Inflammatory macrophage treated with lipopolysaccharide for 4 hours (primary cell): ENCODE results near the gene NAT8L.

Experiments
- DNase-seq: peaks from one replicate; pipeline ENCODE4 v3.0.0-alpha.2; 2020

The NAT8L gene

GRCh38 chr4:2046031-2046961 lies 12.8 kb upstream of the NAT8L start:
- no peak for DNase-seq

DNA sequence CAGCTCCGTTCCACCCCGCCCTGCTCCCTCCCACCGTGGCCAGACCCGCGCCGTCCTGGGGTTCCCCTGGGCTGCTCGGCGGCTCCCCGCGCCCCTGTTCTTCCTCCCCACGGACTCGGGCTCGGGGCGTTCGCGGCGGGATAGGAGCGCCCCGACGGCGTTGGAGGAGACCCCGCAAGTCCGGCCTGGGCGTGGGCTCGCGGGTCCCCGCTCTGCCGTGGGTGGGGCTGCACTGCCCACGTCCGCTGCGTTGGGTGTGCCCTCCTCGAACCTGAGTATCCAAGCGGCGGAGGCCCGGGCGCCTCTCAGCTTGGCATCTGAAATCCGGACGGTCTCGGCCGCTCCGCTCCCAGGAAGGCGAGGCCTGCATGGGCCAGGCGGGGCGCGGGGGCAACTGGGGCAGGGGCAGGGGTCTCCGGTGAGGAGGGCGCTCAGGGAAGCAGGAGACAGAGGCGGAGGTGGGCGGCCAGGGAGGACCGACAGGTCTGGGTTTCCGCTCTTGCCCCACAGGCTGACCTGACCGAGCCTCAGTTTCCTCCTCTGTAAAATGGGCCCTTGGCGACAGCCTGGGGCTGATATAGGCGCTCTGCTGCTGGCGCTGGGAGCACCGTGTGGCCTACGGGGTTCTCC lies 12.0 kb upstream of the NAT8L start:
- no peak for DNase-seq

- DNase-seq, result no peak
These were observed 11.1 kb upstream of the NAT8L start for GRCh38 chr4:2047781-2048581.

GRCh38 chr4:2048831-2049230 lies 10.3 kb upstream of the NAT8L start:
- no peak for DNase-seq

DNA sequence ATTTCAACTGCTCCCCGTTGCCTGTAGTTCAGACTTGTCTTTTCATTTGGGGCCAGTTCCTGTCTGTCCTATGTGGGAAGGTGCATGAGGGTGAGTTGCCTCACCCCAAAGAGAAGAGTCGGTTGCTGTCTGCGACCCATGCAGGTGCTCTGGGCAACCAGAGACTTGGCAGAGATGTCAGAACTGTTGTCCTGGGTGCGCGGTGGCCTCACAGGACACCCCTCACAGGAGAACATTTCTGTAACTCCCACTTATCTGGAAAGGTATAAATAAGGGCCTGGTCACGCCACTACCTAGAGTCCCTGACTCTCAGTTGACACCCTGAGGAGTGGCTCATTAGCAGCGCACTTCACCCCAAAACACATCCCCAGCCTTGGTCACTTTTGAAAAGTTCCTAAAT lies 9.7 kb upstream of the NAT8L start:
- no peak for DNase-seq

GRCh38 chr4:2049811-2050210 lies 9.3 kb upstream of the NAT8L start:
- no peak for DNase-seq

DNA sequence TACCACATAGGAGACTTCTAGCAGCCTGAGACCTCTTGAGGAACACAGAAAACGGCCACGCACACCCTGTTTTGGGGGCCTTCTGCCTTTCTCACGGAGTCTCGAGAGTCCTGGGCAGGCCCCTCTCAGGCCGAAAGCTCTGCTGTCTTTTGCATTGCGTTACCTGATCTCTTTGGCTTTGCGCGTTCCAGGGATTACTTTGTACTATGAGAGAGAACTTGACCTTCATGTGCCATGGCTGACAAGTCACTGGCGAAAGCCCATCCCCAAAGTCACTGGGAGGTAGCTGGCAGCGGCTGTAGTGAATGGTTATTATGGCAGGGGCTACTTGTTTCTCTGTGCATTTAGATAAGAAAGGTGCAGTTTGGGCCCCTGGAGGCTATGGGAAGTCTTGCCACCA lies 8.0 kb upstream of the NAT8L start:
- no peak for DNase-seq

DNA sequence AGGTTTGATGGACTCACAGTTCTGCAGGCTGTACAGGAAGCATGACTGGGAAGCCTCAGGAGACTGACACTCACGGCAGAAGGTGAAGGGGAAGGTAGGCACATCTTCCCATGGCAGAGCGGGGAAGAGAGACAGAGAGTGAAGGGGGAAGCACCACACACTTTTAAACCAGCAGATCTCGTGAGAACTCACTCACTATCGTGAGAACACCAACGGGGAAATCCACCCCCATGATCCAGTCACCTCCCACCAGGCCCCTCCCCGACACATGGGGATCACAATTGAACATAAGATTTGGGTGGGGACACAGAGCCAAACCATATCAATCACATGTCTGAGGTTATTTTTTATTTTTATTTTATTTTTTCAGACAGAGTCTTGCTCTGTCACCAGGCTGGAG lies 4.9 kb upstream of the NAT8L start:
- no peak for DNase-seq

- DNase-seq, result no peak
These were observed 1.6 kb upstream of the NAT8L start for GRCh38 chr4:2057382-2058065.

DNA sequence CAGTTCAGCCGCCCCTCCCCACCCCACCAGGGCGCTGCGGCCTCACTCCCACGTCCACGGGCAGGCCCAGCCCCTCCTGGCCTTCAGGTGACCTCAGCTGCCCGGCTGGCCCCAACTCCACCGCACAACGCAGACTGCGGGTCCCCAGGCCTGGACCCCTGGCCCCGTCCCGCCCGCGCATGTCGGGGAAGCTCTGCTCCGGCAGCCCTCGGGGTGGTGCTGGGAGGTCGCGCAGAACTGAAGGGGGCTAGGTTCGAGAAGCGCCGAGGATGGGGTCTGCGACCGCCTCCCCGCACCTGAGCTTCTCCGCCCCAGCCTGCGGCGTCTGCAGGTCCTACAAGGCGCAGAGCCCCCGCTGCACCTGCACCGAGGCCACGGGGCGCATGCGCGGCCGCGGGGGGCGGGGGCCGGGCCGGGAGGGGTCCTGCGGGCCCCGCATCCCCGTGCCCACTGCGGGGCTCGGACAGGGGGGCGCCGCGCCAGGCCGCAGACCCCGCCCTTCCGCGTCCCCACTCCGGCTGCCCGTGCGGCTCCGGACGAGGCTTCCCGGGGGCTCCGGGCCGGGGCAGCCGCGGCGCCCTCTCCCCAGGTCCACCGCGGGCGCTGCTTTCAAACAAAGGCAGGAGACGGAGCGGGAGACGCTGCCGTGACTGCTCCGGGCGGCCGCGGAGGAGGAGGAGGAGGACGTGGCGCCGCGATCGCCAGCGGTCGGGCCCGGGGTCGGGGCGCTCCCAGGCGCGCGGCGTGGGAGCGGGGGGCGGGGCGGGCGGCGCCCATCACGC lies 672 bp upstream of the NAT8L start:
- DNase-seq, result no peak

DNA sequence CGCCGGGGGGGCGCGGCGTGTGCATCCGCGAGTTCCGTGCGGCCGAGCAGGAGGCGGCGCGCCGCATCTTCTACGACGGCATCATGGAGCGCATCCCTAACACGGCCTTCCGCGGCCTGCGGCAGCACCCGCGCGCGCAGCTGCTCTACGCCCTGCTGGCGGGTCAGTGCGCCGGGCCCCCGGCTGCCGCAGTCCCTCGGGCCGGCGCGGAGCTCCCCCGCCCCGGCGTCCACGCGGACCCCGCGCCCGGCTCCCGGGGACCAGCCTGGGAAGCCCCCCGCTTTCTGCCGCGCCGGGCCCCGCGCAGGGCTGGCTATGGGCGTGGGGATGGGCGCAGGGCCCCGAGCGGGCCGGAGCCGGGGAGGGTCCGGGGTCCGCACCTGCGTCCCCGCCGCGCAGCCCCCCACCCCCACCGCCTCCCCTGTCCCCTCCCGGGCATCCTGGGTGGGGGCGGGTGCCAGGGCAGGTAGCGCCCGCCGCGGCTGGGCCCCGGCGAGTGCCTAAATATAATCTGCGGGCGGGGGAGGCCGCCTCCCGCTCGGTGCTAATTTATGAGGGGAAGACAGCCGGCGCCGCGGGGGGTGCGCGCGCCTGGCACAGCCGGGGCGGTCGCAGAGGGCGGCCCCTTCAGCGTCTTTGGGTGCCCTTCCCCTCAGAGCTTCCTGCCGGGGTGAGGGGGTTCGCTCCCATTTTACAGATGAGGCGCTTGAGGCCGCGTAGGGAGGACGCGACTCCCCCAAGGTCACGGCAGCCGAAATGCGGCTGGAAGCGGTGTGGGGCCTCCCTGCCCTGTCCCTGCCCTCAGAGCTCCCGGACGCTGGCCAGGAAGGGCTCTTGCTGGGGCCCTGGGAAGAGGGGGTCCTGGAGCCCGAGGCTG lies 837 bp downstream of the NAT8L start:
- DNase-seq, result no peak

- no peak for DNase-seq
These were observed 1.6 kb downstream of the NAT8L start for GRCh38 chr4:2060611-2061185.

- DNase-seq, result no peak
These were observed 2.3 kb downstream of the NAT8L start for GRCh38 chr4:2061186-2062131.

GRCh38 chr4:2062168-2062807 lies 3.2 kb downstream of the NAT8L start:
- DNase-seq, result no peak

DNA sequence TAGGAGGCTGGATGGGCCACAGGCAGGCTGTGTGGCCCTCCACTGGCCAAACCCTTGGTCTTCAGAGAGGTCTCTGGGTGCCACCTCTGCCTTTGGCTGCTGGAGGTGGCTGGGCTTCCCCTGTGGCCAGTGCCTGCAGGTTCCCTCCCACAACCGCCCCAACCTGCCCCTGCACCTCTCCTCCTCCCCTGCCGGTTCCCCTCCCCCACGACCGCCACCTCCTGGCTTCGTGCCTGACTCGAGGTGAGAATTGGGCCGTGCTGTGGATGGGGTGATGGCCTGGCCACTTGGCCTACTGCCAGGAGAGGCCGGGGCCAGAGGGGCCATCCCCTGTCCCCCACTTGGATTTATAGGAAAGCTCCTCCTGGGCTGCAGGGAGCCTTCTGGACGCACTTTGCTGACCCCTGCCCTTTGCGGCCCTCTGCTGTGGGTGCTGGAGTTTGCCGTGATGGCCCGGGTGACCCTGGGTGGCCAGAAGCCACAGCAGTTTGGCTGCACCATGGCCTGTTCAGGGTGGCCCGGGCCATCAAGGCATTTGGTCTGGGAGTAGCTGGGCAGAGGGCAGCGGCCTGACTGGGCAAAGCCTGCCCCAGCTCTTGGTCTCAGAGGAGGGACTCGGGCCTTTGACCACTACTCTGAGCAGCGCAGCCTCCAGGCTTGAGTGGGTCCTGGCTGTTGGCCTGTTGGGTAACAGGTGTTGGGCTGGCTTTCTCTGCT lies 3.8 kb downstream of the NAT8L start:
- no peak for DNase-seq

DNA sequence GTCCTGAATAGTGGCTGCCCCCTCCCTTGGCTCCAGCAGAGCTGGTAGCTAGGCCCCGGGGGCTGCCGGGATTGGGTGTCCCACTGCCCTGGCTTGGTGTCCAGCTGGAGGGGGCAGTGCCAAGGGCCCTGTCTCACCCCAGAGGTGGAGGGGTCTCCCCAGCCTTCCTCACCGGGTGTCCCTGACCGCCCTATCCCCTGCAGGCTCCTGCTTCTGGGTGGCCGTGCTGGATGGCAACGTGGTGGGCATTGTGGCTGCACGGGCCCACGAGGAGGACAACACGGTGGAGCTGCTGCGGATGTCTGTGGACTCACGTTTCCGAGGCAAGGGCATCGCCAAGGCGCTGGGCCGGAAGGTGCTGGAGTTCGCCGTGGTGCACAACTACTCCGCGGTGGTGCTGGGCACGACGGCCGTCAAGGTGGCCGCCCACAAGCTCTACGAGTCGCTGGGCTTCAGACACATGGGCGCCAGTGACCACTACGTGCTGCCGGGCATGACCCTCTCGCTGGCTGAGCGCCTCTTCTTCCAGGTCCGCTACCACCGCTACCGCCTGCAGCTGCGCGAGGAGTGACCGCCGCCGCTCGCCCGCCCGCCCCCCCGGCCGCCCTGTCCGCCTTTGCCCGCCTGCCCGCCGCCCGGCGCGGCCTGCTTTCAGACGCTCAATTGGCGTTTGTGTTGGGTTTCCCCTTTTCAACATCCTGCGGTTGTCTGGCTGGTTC lies 4.6 kb downstream of the NAT8L start:
- DNase-seq, result no peak

DNA sequence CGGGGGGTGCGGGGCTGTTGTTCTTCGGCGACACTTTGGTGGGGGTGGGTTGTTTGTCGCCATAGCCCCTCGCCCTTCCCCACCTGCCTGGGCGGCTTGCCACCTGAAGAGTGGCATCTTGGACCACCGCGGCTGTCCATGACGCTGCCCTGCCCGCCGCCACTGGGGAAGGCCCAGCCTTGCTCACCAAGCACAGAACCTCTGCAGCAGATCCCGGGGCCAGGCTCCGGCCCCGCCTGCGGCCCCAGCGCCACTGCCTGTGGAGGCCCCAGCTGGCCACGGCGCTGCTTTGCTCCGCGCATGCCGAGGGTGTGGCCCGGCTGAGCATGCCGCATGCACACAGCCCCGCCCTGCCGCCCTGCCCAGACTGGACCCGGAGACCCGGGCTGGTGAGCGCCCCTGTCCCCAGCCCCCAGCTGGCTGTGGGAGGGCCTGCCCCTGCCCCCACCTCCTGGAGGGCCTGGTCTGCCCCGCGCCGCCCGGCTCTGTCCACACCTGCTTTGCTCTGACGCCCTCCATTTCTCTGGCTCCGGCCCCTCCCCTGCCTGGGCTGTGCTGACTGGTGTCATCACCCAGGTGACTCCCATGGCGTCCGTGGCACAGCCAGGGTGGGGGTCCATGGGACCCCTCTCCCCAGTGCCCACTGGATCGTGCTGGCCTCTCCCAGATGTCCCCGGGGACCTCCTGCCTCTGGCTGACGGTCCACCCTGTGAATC lies 5.3 kb downstream of the NAT8L start:
- no peak for DNase-seq
